ENCODE measurements around the gene CFAP221.

GRCh38 chr2:119680457-119681202 lies 136.4 kb downstream of the CFAP221 start:
- TF ChIP-seq, protein P1, sequence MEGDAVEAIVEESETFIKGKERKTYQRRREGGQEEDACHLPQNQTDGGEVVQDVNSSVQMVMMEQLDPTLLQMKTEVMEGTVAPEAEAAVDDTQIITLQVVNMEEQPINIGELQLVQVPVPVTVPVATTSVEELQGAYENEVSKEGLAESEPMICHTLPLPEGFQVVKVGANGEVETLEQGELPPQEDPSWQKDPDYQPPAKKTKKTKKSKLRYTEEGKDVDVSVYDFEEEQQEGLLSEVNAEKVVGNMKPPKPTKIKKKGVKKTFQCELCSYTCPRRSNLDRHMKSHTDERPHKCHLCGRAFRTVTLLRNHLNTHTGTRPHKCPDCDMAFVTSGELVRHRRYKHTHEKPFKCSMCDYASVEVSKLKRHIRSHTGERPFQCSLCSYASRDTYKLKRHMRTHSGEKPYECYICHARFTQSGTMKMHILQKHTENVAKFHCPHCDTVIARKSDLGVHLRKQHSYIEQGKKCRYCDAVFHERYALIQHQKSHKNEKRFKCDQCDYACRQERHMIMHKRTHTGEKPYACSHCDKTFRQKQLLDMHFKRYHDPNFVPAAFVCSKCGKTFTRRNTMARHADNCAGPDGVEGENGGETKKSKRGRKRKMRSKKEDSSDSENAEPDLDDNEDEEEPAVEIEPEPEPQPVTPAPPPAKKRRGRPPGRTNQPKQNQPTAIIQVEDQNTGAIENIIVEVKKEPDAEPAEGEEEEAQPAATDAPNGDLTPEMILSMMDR (IDR thresholded peaks at IDR 0.05) = no peak
- TF ChIP-seq POLR2AphosphoS5 (IDR thresholded peaks at IDR 0.05) = no peak
- no peak for TF ChIP-seq EP300 (IDR thresholded peaks at IDR 0.05)

All from gastroesophageal sphincter (tissue), 3 donors.